GM23338 (cell line): Measurements from ENCODE around the gene CLPTM1L.

Experiments
- CREB1 ChIP-seq: fragments of 250-450 bp; sonication (Bioruptor Pico); IDR thresholded peaks from 2 replicates; pipeline ENCODE4 v1.5.0; 2020; ENCODE audit warnings: low read depth, mild to moderate bottlenecking, moderate library complexity
- CTCF ChIP-seq, 2 experiments: fragments of 200-600 bp in 1 of 2; sonication (generic) in 1 of 2; conservative IDR thresholded peaks; 2 replicates each; pipeline versions ENCODE4 v1.5.1 to v1.6.1; 2016 to 2017; ENCODE audit warnings: antibody characterized with exemption in 2 of 2, low read depth in 2 of 2, mild to moderate bottlenecking in 2 of 2, moderate library complexity in 1 of 2
- EZH2 ChIP-seq: fragments of 200-600 bp; sonication (generic); IDR thresholded peaks from one replicate; pipeline ENCODE4 v1.8.0; 2017; ENCODE audit warnings: antibody characterized with exemption, mild to moderate bottlenecking, low read depth; ENCODE audit not compliant: unreplicated experiment
- EZH2phosphoT487 ChIP-seq: fragments of 200-600 bp; sonication (generic); IDR thresholded peaks from one replicate; pipeline ENCODE4 v1.8.1; 2018; ENCODE audit warnings: antibody characterized with exemption; ENCODE audit not compliant: unreplicated experiment
- JUNB ChIP-seq: IDR thresholded peaks from one replicate; pipeline ENCODE4 v1.6.1; 2016; ENCODE audit warnings: antibody characterized with exemption; ENCODE audit not compliant: unreplicated experiment
- POLR2AphosphoS5 ChIP-seq: IDR thresholded peaks from 2 replicates; pipeline ENCODE4 v1.6.1; 2016; ENCODE audit warnings: antibody characterized with exemption, low read depth
- REST ChIP-seq: IDR thresholded peaks from one replicate; pipeline ENCODE4 v1.6.1; 2018; ENCODE audit warnings: antibody characterized with exemption; ENCODE audit not compliant: unreplicated experiment
- STAT1 ChIP-seq: IDR thresholded peaks from one replicate; pipeline ENCODE4 v1.6.1; 2016; ENCODE audit warnings: antibody characterized with exemption; ENCODE audit not compliant: unreplicated experiment
- ZNF462 ChIP-seq: fragments of 250-450 bp; sonication (Bioruptor Pico); IDR thresholded peaks from 2 replicates; pipeline ENCODE4 v1.5.0; 2020; ENCODE audit warnings: mild to moderate bottlenecking, moderate library complexity

- TF ChIP-seq CTCF (conservative IDR thresholded peaks at IDR 0.05; ENCODE audit: low read depth in 2 of 2) (no peak), CREB1 (CRISPR knock-in tag) (no peak), EZH2phosphoT487 (no peak), POLR2AphosphoS5 (no peak), REST (no peak), EZH2 (no peak), ZNF462 (no peak), JUNB (no peak), STAT1 (no peak)
Observed at GRCh38 chr5:1281038-1281882, 63.6 kb downstream of the CLPTM1L start.
